B cell (primary cell): ENCODE data around the gene MUC6. TPM values are rescaled to one million over a fixed set of nuclear protein-coding genes. Genes with fewer than 3 reads are reported as not detected.

Experiments used
- ATAC-seq: fragments of 200-7000 bp; cut with Tn5 transposase; one replicate; pipeline ENCODE4 v1.10.0; 2021; ENCODE audit warnings: low read depth, mild to moderate bottlenecking, moderate number of reproducible peaks, moderate library complexity
- CTCF ChIA-PET: fragments of 350-600 bp; sonication (Branson Sonifier 250); formaldehyde crosslinking; loops from one replicate; lab custom pipeline; 2021; ENCODE audit warnings: antibody characterized with exemption, inconsistent platforms; lab: Charles Lee
- POLR2A ChIA-PET: fragments of 350-600 bp; sonication (Branson Sonifier 250); formaldehyde crosslinking; loops from one replicate; lab custom pipeline; 2021; ENCODE audit warnings: antibody characterized with exemption; lab: Charles Lee
- DNase-seq: peaks from one replicate; pipeline ENCODE4 v3.0.0; 2013
- H2AFZ ChIP-seq: 2 replicates; pipeline ENCODE4 v1.6.1; 2012; ENCODE audit warnings: mild to moderate bottlenecking, low read depth, low read length; ENCODE audit not compliant: insufficient read depth, poor library complexity, severe bottlenecking
- H3K27ac ChIP-seq, 2 donors: 1 replicate in 1 of 2; 2 replicates in 1 of 2; pipeline ENCODE4 v1.5.1; 2012 to 2013; ENCODE audit warnings: low read length in 2 of 2, mild to moderate bottlenecking in 2 of 2, moderate library complexity in 1 of 2
- H3K27me3 ChIP-seq, 4 experiments: fragments of 200-600 bp in 1 of 4; sonication (generic) in 1 of 4; replicated peaks in 1 of 4; 1 replicate in 2 of 4; 2 replicates in 2 of 4; pipeline versions ENCODE4 v1.6.1 to v1.7.0; 2013 to 2016; ENCODE audit warnings: low read length in 3 of 4, mild to moderate bottlenecking in 2 of 4, mixed read lengths in 1 of 4, moderate library complexity in 1 of 4; ENCODE audit not compliant: insufficient read depth in 4 of 4, control insufficient read depth in 3 of 4; ENCODE audit errors: control extremely low read depth in 1 of 4
- H3K36me3 ChIP-seq, 2 experiments: replicated peaks in 1 of 2; 1 replicate in 1 of 2; 2 replicates in 1 of 2; pipeline versions ENCODE4 v1.6.1 to v1.7.1; 2013; ENCODE audit warnings: low read length in 1 of 2; ENCODE audit not compliant: insufficient read depth in 2 of 2, control insufficient read depth in 1 of 2; ENCODE audit errors: control extremely low read depth in 1 of 2, extremely low read depth in 1 of 2
- H3K4me1 ChIP-seq, 2 donors: fragments of 200-600 bp in 1 of 2; sonication (generic) in 1 of 2; 1 replicate in 1 of 2; 2 replicates in 1 of 2; pipeline versions ENCODE4 v1.5.1 to v1.6.1; 2013 to 2017; ENCODE audit warnings: low read length in 2 of 2; ENCODE audit not compliant: control insufficient read depth in 2 of 2, insufficient read depth in 2 of 2
- H3K4me2 ChIP-seq: replicated peaks from 2 replicates; pipeline ENCODE3; 2012; ENCODE audit warnings: mild to moderate bottlenecking, low read depth, low read length; ENCODE audit not compliant: poor library complexity, severe bottlenecking
- H3K4me3 ChIP-seq, 5 experiments: fragments of 200-600 bp in 1 of 5; sonication (generic) in 1 of 5; 1 replicate in 3 of 5; 2 replicates in 2 of 5; pipeline versions ENCODE4 v1.5.1 to v1.7.0; 2011 to 2016; ENCODE audit warnings: low read length in 4 of 5, mild to moderate bottlenecking in 4 of 5, low read depth in 2 of 5, control low read depth in 1 of 5, moderate library complexity in 1 of 5; ENCODE audit not compliant: insufficient read depth in 1 of 5; ENCODE audit errors: control extremely low read depth in 1 of 5, extremely low read depth in 1 of 5
- H3K79me2 ChIP-seq: fragments of 200-600 bp; sonication (generic); one replicate; pipeline ENCODE4 v1.6.0; 2016; ENCODE audit warnings: low read length; ENCODE audit not compliant: control insufficient read depth, insufficient read depth
- H3K9ac ChIP-seq: fragments of 200-600 bp; sonication (generic); 2 replicates; pipeline ENCODE4 v1.6.1; 2017; ENCODE audit warnings: mild to moderate bottlenecking, low read length, moderate library complexity
- H3K9me3 ChIP-seq, 3 donors: one replicate each; pipeline versions ENCODE4 v1.6.1 to v1.7.1; 2013; ENCODE audit warnings: low read length in 2 of 3; ENCODE audit not compliant: control insufficient read depth in 2 of 3, insufficient read depth in 1 of 3; ENCODE audit errors: control extremely low read depth in 1 of 3
- H4K20me1 ChIP-seq: 2 replicates; pipeline ENCODE4 v1.6.0; 2012; ENCODE audit warnings: mild to moderate bottlenecking, low read length; ENCODE audit not compliant: insufficient read depth, control insufficient read depth, poor library complexity, severe bottlenecking
- H3K27ac Mint-ChIP-seq: one replicate; pipeline ENCODE4 v1.8.0; 2021; ENCODE audit warnings: mixed read lengths
- H3K27me3 Mint-ChIP-seq: one replicate; pipeline ENCODE4 v1.8.0; 2021; ENCODE audit warnings: mixed read lengths
- H3K4me1 Mint-ChIP-seq: one replicate; pipeline ENCODE4 v1.8.0; 2021; ENCODE audit warnings: mixed read lengths
- H3K4me3 Mint-ChIP-seq: one replicate; pipeline ENCODE4 v1.8.0; 2021; ENCODE audit warnings: mixed read lengths
- H3K9me3 Mint-ChIP-seq: one replicate; pipeline ENCODE4 v1.8.0; 2022; ENCODE audit warnings: mixed read lengths; ENCODE audit not compliant: insufficient read depth
- EZH2 ChIP-seq: IDR thresholded peaks from 2 replicates; pipeline ENCODE4 v1.6.1; 2012; ENCODE audit warnings: borderline replicate concordance, low read depth, mild to moderate bottlenecking, moderate library complexity, low read length; ENCODE audit not compliant: insufficient read depth, poor library complexity, severe bottlenecking
- WGBS: methylation state at CpG from one replicate; pipeline ENCODE4 v1.1.5; 2013; ENCODE audit warnings: missing lambda C conversion rate; ENCODE audit not compliant: insufficient coverage; 5-methylcytosine and 5-hydroxymethylcytosine counted together
- intact Hi-C: fragments of 100-400 bp; cut with micrococcal nuclease; formaldehyde crosslinking; loops from one replicate; pipeline ENCODE4 v1.10.0; 2022
- polyA plus RNA-seq: library from polyadenylated mRNA; depleted of rRNA; stranded (reverse); fragments of >200 nt; gene quantifications from 2 replicates; pipeline ENCODE4 v1.2.3, GENCODE V29; 2012
- total RNA-seq, 2 donors: library from RNA; stranded (reverse); fragments of 120-200 nt in 1 of 2; gene quantifications; 1 replicate in 1 of 2; 2 replicates in 1 of 2; pipeline versions ENCODE4 v1.2.3 to v1.2.4, GENCODE V29; 2013 to 2022
- TF ChIP-seq, protein P1 (sequence below): fragments of 200-600 bp; IDR thresholded peaks from one replicate; pipeline ENCODE4 v1.8.0; 2022; ENCODE audit warnings: antibody characterized with exemption, mild to moderate bottlenecking

The MUC6 gene
- total and polyA plus RNA-seq, 2 donors (not counting 1 experiment from before 2014, with no cell fraction given): not detected

- H3K27me3 ChIP-seq: peaks cover 0 to 2% (median under 1%) of the 10 kb centered on the region in 4 experiments
- H3K4me1 ChIP-seq: no peaks in the 10 kb centered on the region
- no peak overlapping the region for H3K4me2 ChIP-seq
- Mint-ChIP-seq H3K27me3 (peaks cover 14% of the 10 kb centered on the region), H3K4me3 (no peak overlapping the region), H3K4me1 (no peaks in the 10 kb centered on the region), H3K9me3 (no peaks in the 10 kb centered on the region), H3K27ac (no peak overlapping the region)
- ChIA-PET POLR2A (no interaction called here), CTCF (no interaction called here)
- no peak overlapping the region for H2AFZ ChIP-seq
- no peak overlapping the region for H3K9ac ChIP-seq
- 80% methylated on average over 9 of the region's 9 CpGs for WGBS
- H3K27ac ChIP-seq: no peak overlapping the region
- intact Hi-C loops: no loop called here
- no peaks in the 10 kb centered on the region for H3K79me2 ChIP-seq
- DNase-seq: no peak
- H3K9me3 ChIP-seq: no peaks in the 10 kb centered on the region
- no peaks in the 10 kb centered on the region for H3K36me3 ChIP-seq
- ATAC-seq: no peak
- no peak overlapping the region for H3K4me3 ChIP-seq
- H4K20me1 ChIP-seq: no peaks in the 10 kb centered on the region
- no peak for TF ChIP-seq EZH2
- TF ChIP-seq, protein P1, sequence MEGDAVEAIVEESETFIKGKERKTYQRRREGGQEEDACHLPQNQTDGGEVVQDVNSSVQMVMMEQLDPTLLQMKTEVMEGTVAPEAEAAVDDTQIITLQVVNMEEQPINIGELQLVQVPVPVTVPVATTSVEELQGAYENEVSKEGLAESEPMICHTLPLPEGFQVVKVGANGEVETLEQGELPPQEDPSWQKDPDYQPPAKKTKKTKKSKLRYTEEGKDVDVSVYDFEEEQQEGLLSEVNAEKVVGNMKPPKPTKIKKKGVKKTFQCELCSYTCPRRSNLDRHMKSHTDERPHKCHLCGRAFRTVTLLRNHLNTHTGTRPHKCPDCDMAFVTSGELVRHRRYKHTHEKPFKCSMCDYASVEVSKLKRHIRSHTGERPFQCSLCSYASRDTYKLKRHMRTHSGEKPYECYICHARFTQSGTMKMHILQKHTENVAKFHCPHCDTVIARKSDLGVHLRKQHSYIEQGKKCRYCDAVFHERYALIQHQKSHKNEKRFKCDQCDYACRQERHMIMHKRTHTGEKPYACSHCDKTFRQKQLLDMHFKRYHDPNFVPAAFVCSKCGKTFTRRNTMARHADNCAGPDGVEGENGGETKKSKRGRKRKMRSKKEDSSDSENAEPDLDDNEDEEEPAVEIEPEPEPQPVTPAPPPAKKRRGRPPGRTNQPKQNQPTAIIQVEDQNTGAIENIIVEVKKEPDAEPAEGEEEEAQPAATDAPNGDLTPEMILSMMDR: no peak
These were observed 34.3 kb upstream of the MUC6 start for GRCh38 chr11:1070594-1071462.

DNA sequence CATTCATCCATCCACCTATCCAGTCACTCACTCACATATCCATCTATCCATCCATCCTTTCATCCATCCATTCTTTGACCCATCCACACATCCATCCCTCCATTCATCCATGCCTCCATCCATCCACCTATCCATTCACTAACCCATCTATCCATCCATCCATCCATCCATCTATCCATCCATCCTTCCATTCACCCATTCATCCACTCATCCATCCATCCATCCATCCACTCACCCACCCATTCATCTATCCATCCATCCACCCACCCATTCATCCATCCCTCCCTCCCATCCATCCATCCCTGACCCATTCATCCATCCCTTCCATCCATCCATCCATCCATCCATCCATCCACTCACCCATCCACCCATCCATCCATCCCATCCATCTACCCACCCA, 33.2 kb upstream of the MUC6 start:
- ChIA-PET CTCF (no interaction called here), POLR2A (no interaction called here)
- TF ChIP-seq, protein P1: no peak
- no peak for TF ChIP-seq EZH2
- DNase-seq (no peak), ATAC-seq (no peak)
- Histone ChIP-seq H3K27me3 (peaks cover 0 to 2% (median under 1%) of the 10 kb centered on the region in 4 experiments), H2AFZ (no peak overlapping the region), H3K4me1 (no peaks in the 10 kb centered on the region), H3K79me2 (no peaks in the 10 kb centered on the region), H3K4me2 (no peak overlapping the region), H3K9me3 (no peaks in the 10 kb centered on the region), H3K27ac (no peak overlapping the region), H4K20me1 (no peaks in the 10 kb centered on the region), H3K9ac (no peak overlapping the region), H3K36me3 (no peaks in the 10 kb centered on the region), H3K4me3 (no peak overlapping the region)
- no peak overlapping the region for H3K4me3 Mint-ChIP-seq
- no peaks in the 10 kb centered on the region for H3K4me1 Mint-ChIP-seq
- H3K9me3 Mint-ChIP-seq: no peaks in the 10 kb centered on the region
- peaks cover 17% of the 10 kb centered on the region for H3K27me3 Mint-ChIP-seq
- H3K27ac Mint-ChIP-seq: no peak overlapping the region
- intact Hi-C loops: no loop called here
